ENCODE results near the gene KCNJ16. TPM values are rescaled to one million over a fixed set of nuclear protein-coding genes. Genes with fewer than 3 reads are reported as not detected.

The KCNJ16 gene
- total RNA-seq, 1 donor from 2014 or later, result not detected

DNA sequence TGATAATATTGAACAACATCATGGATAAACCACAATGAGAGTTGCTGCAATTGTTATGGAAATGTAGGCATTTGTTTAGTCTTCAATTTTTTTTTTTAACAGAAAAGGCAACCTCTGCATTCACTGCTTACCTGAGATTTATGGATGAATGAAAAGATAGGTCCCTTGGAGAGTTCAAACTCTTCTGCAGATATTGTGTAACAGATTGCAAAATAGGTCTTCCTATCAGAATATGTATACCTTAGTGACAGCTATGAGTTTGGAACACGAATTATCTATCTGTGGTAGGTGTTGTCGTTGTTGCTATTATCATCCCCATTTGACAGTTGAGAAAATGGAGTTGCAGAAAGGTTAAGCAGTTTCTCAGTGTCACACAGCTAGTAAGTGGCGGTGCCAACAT lies 1.2 kb upstream of the KCNJ16 start:
- no peak for DNase-seq (ENCODE audit: extremely low spot score in 2 of 2)
- intact Hi-C loops (cut with DNase I), result no loop called here
- Histone ChIP-seq H3K4me3 (no peak overlapping the region), H3K27me3 (no peaks in the 10 kb centered on the region), H3K27ac (no peak overlapping the region), H3K9me3 (no peaks in the 10 kb centered on the region), H3K36me3 (no peaks in the 10 kb centered on the region), H3K4me1 (no peaks in the 10 kb centered on the region)
- TF ChIP-seq, protein P1, sequence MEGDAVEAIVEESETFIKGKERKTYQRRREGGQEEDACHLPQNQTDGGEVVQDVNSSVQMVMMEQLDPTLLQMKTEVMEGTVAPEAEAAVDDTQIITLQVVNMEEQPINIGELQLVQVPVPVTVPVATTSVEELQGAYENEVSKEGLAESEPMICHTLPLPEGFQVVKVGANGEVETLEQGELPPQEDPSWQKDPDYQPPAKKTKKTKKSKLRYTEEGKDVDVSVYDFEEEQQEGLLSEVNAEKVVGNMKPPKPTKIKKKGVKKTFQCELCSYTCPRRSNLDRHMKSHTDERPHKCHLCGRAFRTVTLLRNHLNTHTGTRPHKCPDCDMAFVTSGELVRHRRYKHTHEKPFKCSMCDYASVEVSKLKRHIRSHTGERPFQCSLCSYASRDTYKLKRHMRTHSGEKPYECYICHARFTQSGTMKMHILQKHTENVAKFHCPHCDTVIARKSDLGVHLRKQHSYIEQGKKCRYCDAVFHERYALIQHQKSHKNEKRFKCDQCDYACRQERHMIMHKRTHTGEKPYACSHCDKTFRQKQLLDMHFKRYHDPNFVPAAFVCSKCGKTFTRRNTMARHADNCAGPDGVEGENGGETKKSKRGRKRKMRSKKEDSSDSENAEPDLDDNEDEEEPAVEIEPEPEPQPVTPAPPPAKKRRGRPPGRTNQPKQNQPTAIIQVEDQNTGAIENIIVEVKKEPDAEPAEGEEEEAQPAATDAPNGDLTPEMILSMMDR (IDR thresholded peaks at IDR 0.05), result no peak
- no peak for TF ChIP-seq POLR2AphosphoS5 (IDR thresholded peaks at IDR 0.05; ENCODE audit: insufficient read depth in 1 of 2, low read depth in 1 of 2)

DNA sequence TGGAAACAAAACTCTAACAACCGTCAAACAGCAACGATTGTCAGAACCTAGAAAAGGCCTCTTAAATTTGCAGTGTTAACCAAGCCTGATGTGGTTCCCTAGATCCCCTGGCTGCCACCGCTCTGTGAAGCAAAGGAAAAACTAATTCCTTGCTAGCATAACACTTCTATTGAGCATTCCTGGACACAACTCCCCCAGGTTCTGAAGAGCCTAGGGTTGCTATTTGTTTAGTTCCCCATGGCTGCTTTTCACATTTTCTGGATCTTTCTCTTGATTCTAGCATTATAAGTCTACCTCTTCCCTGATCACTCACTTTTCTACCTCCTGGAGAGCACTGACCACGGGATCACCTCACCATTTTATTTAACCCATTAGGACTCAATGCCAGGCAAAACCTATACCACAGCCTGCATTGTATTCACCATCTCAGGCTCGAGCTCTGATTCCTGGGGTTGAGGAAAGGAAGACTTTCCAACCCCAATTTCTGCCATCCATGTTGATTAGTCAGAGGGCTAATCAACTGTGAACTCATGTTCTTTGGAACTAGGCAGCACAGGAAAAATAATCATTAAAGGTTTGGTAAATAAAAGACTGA lies 692 bp upstream of the KCNJ16 start:
- no peak for TF ChIP-seq POLR2AphosphoS5 (IDR thresholded peaks at IDR 0.05; ENCODE audit: insufficient read depth in 1 of 2, low read depth in 1 of 2)
- TF ChIP-seq POLR2A (IDR thresholded peaks at IDR 0.05), result no peak
- TF ChIP-seq, protein P1 (IDR thresholded peaks at IDR 0.05), result no peak
- H3K4me1 ChIP-seq, result no peaks in the 10 kb centered on the region
- no peaks in the 10 kb centered on the region for H3K27me3 ChIP-seq
- H3K4me3 ChIP-seq, result no peak overlapping the region
- no peak overlapping the region for H3K27ac ChIP-seq
- no peak for DNase-seq (ENCODE audit: extremely low spot score in 2 of 2)
- intact Hi-C loops (cut with DNase I), result no loop called here
- no peaks in the 10 kb centered on the region for H3K9me3 ChIP-seq
- H3K36me3 ChIP-seq, result no peaks in the 10 kb centered on the region

DNA sequence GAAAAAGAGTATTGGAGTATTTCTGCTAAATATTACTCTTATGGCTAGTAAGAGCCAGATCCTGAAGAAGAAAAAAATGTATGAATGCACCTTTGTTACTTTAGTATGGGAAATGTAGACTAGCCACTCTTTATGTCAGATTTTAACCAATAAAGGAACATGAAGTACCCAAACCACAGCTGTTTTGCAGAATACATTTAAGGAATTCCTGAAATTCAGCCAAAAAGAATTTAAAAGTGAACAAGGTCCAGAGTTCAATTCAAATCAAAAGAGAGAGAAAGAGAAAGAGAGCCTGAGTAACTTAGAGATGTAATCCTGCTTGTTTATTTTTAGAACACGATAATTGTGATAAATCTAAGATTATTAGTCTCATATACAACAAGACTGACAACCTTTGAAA lies 1.2 kb downstream of the KCNJ16 start:
- Histone ChIP-seq H3K27me3 (no peaks in the 10 kb centered on the region), H3K4me1 (no peaks in the 10 kb centered on the region), H3K4me3 (no peak overlapping the region), H3K27ac (no peak overlapping the region), H3K9me3 (no peaks in the 10 kb centered on the region), H3K36me3 (no peaks in the 10 kb centered on the region)
- intact Hi-C loops (cut with DNase I), result no loop called here
- DNase-seq (ENCODE audit: extremely low spot score in 2 of 2), result no peak
- TF ChIP-seq POLR2AphosphoS5 (IDR thresholded peaks at IDR 0.05; ENCODE audit: insufficient read depth in 1 of 2, low read depth in 1 of 2), result no peak
- TF ChIP-seq POLR2A (IDR thresholded peaks at IDR 0.05), result no peak
- TF ChIP-seq, protein P1 (IDR thresholded peaks at IDR 0.05), result no peak

DNA sequence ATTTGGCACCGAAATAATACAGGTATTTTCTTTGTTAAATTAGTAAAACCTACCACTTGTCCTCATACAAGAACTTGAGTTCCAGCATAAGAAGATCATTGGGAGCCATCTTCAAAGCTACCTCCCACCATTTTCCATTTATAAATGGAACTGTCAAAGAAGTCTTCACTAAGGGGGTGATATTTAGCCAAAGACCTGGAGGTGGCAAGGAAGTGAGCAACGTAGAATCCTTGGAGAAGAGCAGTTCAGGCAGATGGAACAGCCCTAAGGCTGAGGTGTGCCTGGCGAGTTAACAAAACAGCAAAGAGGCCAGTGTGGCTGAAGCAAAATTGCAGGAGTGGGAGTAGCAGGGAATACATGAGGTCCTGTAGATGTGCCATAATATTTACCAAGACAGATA lies 1.8 kb downstream of the KCNJ16 start:
- H3K4me3 ChIP-seq, result no peak overlapping the region

DNA sequence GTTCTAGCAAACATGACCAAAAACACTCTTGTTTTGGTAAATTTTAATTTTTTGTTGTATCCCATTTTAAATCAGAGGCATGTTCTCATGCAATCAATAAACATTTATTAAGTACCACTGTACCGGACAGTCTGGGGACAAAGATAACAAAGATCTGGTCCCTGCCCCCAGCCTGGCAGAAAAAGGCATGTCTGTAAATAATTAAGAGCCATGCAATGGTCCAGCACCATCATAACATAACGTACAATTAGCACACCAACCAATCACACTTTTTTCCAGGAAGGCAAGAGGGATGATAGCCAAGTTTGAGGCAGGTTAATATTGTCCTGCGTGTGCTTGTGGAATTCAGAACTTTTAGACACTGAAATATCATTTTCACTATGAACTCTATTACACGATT lies 3.5 kb downstream of the KCNJ16 start:
- DNase-seq (ENCODE audit: extremely low spot score in 2 of 2), result no peak
- H3K4me3 ChIP-seq, result no peak overlapping the region
- no peak overlapping the region for H3K27ac ChIP-seq
- intact Hi-C loops (cut with DNase I), result no loop called here
- no peaks in the 10 kb centered on the region for H3K4me1 ChIP-seq
- TF ChIP-seq, protein P1 (IDR thresholded peaks at IDR 0.05), result no peak
- TF ChIP-seq POLR2A (IDR thresholded peaks at IDR 0.05), result no peak
- TF ChIP-seq POLR2AphosphoS5 (IDR thresholded peaks at IDR 0.05; ENCODE audit: insufficient read depth in 1 of 2, low read depth in 1 of 2), result no peak
- no peaks in the 10 kb centered on the region for H3K27me3 ChIP-seq
- no peaks in the 10 kb centered on the region for H3K36me3 ChIP-seq
- H3K9me3 ChIP-seq, result no peaks in the 10 kb centered on the region

More for the DNA sequence above, 1.8 kb downstream of the KCNJ16 start:
- Histone ChIP-seq H3K27me3 (no peaks in the 10 kb centered on the region), H3K36me3 (no peaks in the 10 kb centered on the region), H3K27ac (no peak overlapping the region), H3K9me3 (no peaks in the 10 kb centered on the region), H3K4me1 (no peaks in the 10 kb centered on the region)
- TF ChIP-seq POLR2A (IDR thresholded peaks at IDR 0.05) (no peak), POLR2AphosphoS5 (IDR thresholded peaks at IDR 0.05; ENCODE audit: insufficient read depth in 1 of 2, low read depth in 1 of 2) (no peak)
- TF ChIP-seq, protein P1 (IDR thresholded peaks at IDR 0.05), result no peak
- no peak for DNase-seq (ENCODE audit: extremely low spot score in 2 of 2)
- intact Hi-C loops (cut with DNase I), result no loop called here

All from vagina (tissue), 2 donors.